ENCODE data around the gene HECTD4. TPM values are rescaled to one million over a fixed set of nuclear protein-coding genes. Genes with fewer than 3 reads are reported as not detected.

The HECTD4 gene
- total and polyA plus RNA-seq, 2 donors (not counting 1 experiment from before 2014, with no cell fraction given), result 46.4 to 92.2 TPM

DNA sequence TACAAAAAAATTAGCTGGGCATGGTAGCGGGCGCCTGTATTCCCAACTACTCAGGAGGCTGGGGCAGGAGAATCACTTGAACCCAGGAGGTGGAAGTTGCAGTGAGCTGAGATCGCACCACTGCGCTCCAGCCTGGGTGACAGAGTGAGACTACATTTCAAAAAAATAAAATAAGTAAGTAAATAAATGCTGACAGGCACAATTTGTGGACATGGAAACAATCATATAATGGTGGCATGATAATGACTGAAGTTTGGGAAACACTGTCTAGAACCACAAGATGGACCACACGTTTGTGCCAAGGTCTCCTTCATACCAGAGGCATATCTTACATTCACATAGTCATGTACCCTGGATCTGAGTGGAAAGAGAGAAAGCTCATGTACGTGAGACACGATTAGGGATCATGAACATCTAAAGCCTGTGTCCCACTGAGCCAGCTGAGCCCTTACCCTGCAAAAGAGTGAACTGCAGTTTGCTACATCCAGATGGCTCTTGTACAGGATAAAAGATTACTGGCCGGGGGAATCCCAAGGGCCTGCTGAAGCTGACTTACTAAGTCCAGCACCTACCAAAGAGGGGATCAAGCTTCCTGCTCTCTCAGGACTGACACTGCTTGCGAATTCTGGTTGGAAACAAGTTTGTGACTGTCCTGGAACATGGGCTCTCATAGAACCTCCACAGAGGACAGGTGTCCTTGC is 194.0 kb downstream of the HECTD4 start:
- H3K4me1 ChIP-seq (ENCODE audit: control insufficient read depth in 2 of 2, insufficient read depth in 2 of 2, low read length in 2 of 2), result no peaks in the 10 kb centered on the region
- Mint-ChIP-seq H3K27ac (no peak overlapping the region), H3K27me3 (no peaks in the 10 kb centered on the region), H3K4me1 (no peaks in the 10 kb centered on the region), H3K4me3 (no peak overlapping the region), H3K9me3 (ENCODE audit: insufficient read depth) (no peaks in the 10 kb centered on the region)
- H3K4me2 ChIP-seq (replicated peaks; ENCODE audit: low read depth, low read length, poor library complexity, severe bottlenecking), result no peak overlapping the region
- H2AFZ ChIP-seq (ENCODE audit: insufficient read depth, low read depth, low read length, poor library complexity, severe bottlenecking), result no peak overlapping the region
- H3K27ac ChIP-seq (ENCODE audit: low read length in 2 of 2), result no peak overlapping the region
- no peaks in the 10 kb centered on the region for H3K9me3 ChIP-seq (ENCODE audit: control extremely low read depth in 1 of 3, control insufficient read depth in 2 of 3, insufficient read depth in 1 of 3, low read length in 2 of 3)
- ChIA-PET CTCF (interaction anchor here (1.1 kb wide), 1 partner anchor 10 kb away, joined by 4 read pairs; no protein-coding TSS in a partner anchor), POLR2A (no interaction called here)
- no peak for DNase-seq
- H3K4me3 ChIP-seq (ENCODE audit: control extremely low read depth in 1 of 5, extremely low read depth in 1 of 5, insufficient read depth in 1 of 5, low read depth in 2 of 5, low read length in 4 of 5), result no peak overlapping the region
- no peak for ATAC-seq (ENCODE audit: low read depth)
- H3K27me3 ChIP-seq (replicated peaks in 1 of 4; ENCODE audit: control extremely low read depth in 1 of 4, control insufficient read depth in 3 of 4, insufficient read depth in 4 of 4, low read length in 3 of 4), result no peaks in the 10 kb centered on the region
- intact Hi-C loops (cut with micrococcal nuclease), result no loop called here
- WGBS (ENCODE audit: insufficient coverage), result 100% methylated on average over 3 of the region's 9 CpGs
- H3K36me3 ChIP-seq (replicated peaks in 1 of 2; ENCODE audit: control extremely low read depth in 1 of 2, control insufficient read depth in 1 of 2, extremely low read depth in 1 of 2, insufficient read depth in 2 of 2, low read length in 1 of 2), result peaks cover 3 to 69% of the 10 kb centered on the region in 2 experiments
- H3K9ac ChIP-seq (ENCODE audit: low read length), result no peak overlapping the region
- TF ChIP-seq EZH2 (IDR thresholded peaks at IDR 0.05; ENCODE audit: borderline replicate concordance, insufficient read depth, low read depth, low read length, poor library complexity, severe bottlenecking), result no peak
- TF ChIP-seq, protein P1, sequence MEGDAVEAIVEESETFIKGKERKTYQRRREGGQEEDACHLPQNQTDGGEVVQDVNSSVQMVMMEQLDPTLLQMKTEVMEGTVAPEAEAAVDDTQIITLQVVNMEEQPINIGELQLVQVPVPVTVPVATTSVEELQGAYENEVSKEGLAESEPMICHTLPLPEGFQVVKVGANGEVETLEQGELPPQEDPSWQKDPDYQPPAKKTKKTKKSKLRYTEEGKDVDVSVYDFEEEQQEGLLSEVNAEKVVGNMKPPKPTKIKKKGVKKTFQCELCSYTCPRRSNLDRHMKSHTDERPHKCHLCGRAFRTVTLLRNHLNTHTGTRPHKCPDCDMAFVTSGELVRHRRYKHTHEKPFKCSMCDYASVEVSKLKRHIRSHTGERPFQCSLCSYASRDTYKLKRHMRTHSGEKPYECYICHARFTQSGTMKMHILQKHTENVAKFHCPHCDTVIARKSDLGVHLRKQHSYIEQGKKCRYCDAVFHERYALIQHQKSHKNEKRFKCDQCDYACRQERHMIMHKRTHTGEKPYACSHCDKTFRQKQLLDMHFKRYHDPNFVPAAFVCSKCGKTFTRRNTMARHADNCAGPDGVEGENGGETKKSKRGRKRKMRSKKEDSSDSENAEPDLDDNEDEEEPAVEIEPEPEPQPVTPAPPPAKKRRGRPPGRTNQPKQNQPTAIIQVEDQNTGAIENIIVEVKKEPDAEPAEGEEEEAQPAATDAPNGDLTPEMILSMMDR (IDR thresholded peaks at IDR 0.05), result no peak
- H3K79me2 ChIP-seq (ENCODE audit: control insufficient read depth, insufficient read depth, low read length), result no peaks in the 10 kb centered on the region
- H4K20me1 ChIP-seq (ENCODE audit: control insufficient read depth, insufficient read depth, low read length, poor library complexity, severe bottlenecking), result no peaks in the 10 kb centered on the region

DNA sequence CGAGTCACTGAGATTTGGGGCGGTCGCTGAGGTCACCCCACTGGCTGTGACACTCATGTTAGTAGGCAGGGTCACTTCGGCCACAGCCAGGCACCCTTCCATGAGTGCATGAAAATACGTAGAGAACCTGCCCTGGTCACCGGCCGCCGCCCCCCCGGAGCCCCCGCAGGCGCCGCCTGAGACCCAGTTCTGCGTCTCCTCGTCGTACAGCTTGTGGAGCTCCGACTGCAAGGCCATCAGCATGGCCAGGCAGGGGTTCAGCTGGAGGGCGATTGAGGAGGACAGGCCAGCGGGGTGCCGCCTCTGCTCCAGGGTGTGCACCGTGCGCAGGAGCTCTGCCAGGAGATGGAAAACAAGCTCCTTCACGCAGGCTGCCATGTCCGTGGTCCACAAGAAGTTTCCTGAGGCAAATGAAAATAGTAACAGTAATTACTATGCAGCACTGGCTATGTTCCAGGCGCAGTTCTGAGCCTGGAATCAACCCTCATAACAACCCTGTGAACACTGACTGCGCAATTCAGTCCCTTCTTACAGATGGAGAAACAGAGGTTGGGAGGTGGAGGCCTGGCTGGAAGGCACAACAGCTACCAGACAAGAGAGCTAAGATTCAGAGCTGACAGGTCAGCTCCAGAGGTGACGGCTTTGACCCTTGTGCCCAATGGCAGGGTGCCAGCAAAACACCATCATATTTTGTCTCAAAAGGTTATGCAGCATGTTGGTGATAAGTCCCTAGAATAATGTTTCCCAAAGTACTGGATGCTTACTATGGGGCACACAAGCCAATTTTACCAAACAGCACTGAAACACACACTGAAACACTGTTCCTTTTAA is 196.9 kb downstream of the HECTD4 start:
- no peaks in the 10 kb centered on the region for H3K79me2 ChIP-seq (ENCODE audit: control insufficient read depth, insufficient read depth, low read length)
- POLR2A ChIA-PET, result no interaction called here
- no peak for TF ChIP-seq EZH2 (IDR thresholded peaks at IDR 0.05; ENCODE audit: borderline replicate concordance, insufficient read depth, low read depth, low read length, poor library complexity, severe bottlenecking)
- TF ChIP-seq, protein P1 (IDR thresholded peaks at IDR 0.05), result no peak
- no peak overlapping the region for H2AFZ ChIP-seq (ENCODE audit: insufficient read depth, low read depth, low read length, poor library complexity, severe bottlenecking)
- no peak for DNase-seq
- intact Hi-C loops (cut with micrococcal nuclease), result no loop called here
- no peak overlapping the region for H3K9ac ChIP-seq (ENCODE audit: low read length)
- H3K4me3 ChIP-seq (ENCODE audit: control extremely low read depth in 1 of 5, extremely low read depth in 1 of 5, insufficient read depth in 1 of 5, low read depth in 2 of 5, low read length in 4 of 5), result no peak overlapping the region
- no peak overlapping the region for H3K4me3 Mint-ChIP-seq
- H3K4me1 Mint-ChIP-seq, result no peaks in the 10 kb centered on the region
- CTCF ChIA-PET, result no interaction called here
- no peaks in the 10 kb centered on the region for H3K27me3 Mint-ChIP-seq
- no peaks in the 10 kb centered on the region for H4K20me1 ChIP-seq (ENCODE audit: control insufficient read depth, insufficient read depth, low read length, poor library complexity, severe bottlenecking)
- WGBS (ENCODE audit: insufficient coverage), result 96% methylated on average over 23 of the region's 26 CpGs
- H3K4me2 ChIP-seq (replicated peaks; ENCODE audit: low read depth, low read length, poor library complexity, severe bottlenecking), result no peak overlapping the region
- ATAC-seq (ENCODE audit: low read depth), result no peak
- H3K27me3 ChIP-seq (replicated peaks in 1 of 4; ENCODE audit: control extremely low read depth in 1 of 4, control insufficient read depth in 3 of 4, insufficient read depth in 4 of 4, low read length in 3 of 4), result no peaks in the 10 kb centered on the region
- H3K4me1 ChIP-seq (ENCODE audit: control insufficient read depth in 2 of 2, insufficient read depth in 2 of 2, low read length in 2 of 2), result no peaks in the 10 kb centered on the region
- no peaks in the 10 kb centered on the region for H3K9me3 ChIP-seq (ENCODE audit: control extremely low read depth in 1 of 3, control insufficient read depth in 2 of 3, insufficient read depth in 1 of 3, low read length in 2 of 3)
- no peaks in the 10 kb centered on the region for H3K9me3 Mint-ChIP-seq (ENCODE audit: insufficient read depth)
- H3K27ac ChIP-seq (ENCODE audit: low read length in 2 of 2), result no peak overlapping the region
- H3K36me3 ChIP-seq (replicated peaks in 1 of 2; ENCODE audit: control extremely low read depth in 1 of 2, control insufficient read depth in 1 of 2, extremely low read depth in 1 of 2, insufficient read depth in 2 of 2, low read length in 1 of 2), result peaks cover 0 to 51% of the 10 kb centered on the region in 2 experiments
- H3K27ac Mint-ChIP-seq, result no peak overlapping the region

Measured in B cell (primary cell).